Epidermal melanocyte (primary cell): Measurements from ENCODE around the gene SCG3.
"Not testable (repeated sequence)": the region's sequence is repeated elsewhere in the genome, so short reads cannot be mapped to it uniquely, and the experiment has no call there.

Experiments
- DNase-seq: peaks from one replicate; pipeline ENCODE4 v3.0.0; 2011; ENCODE audit warnings: low spot score; ENCODE audit not compliant: insufficient read length

Gene SCG3

DNA sequence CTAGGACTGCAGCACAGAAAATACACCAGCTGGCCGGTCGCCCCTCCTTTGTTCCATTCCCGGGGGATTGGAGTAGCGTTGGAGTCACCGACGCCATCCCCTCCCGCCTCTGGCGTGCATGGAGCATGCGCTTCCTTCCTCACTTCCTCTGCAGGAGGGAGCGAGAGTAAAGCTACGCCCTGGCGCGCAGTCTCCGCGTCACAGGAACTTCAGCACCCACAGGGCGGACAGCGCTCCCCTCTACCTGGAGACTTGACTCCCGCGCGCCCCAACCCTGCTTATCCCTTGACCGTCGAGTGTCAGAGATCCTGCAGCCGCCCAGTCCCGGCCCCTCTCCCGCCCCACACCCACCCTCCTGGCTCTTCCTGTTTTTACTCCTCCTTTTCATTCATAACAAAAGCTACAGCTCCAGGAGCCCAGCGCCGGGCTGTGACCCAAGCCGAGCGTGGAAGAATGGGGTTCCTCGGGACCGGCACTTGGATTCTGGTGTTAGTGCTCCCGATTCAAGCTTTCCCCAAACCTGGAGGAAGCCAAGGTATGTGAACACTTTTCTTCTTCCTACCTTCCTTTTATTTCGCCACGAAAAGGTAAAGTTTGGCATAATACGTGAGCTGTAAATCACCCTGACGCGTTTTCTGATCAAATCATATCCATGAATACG, at the start of gene SCG3:
Gene SCG3 (plus strand): TSS at position 201 of the 661 bp plus-strand sequence. CDS start 253 bp downstream, at position 454.
- no peak for DNase-seq

DNA sequence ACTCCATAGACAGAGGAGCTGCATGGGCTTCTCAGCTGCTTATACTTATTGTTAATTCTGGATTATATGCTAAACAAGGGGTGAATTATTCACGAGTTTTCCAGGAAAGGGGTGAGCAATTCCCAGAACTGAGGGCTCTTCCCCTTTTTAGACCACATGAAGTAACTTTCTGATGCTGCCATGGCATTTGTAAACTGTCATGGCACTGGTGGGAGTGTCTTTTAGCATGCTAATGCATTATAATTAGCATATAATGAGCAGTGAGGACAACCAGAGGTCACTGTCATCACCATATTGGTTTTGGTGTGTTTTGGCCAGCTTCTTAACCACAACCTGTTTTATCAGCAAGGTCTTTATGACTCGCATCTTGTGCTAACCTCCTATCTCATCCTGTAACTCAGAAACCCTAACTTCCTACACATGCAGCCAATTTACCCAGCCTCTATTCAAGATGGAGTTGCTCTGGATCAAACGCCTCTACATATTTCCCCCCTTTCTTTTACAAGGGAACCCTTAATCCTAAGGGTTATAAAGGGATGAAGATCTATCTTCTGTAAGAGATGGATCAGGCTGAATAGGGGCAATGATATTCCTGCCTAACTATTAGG, 46.6 kb upstream of the SCG3 start:
- DNase-seq = no peak

DNA sequence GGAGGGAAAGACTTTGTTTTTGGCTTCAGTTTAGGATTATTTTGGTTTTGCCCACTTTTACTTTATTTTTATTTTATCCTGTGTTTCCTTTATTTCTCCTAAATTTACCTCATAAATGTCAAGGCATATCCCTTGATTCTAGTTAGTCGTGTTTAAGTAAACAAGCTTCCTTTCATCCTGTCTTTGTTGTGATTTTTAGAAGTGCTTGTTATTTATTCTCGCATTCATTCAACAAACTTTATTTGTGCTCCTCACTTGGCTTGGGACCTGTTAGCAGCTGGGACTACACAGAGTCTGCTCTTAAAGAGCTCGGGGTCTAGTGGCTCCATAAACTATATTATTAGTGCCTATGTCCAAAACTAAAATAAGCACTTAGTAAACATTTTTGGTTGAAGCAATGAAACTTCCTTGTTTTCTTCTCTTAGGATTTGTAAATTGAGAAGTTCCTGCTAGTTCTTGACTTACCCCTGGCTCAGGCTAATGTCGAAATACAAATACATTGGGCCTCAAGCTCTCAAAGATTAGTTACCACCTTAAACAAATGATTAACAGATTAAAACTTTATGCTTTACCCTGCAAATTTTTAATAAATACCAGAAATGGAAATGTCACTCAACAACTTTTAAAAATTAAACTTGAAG, 39.7 kb upstream of the SCG3 start:
- no peak for DNase-seq

DNA sequence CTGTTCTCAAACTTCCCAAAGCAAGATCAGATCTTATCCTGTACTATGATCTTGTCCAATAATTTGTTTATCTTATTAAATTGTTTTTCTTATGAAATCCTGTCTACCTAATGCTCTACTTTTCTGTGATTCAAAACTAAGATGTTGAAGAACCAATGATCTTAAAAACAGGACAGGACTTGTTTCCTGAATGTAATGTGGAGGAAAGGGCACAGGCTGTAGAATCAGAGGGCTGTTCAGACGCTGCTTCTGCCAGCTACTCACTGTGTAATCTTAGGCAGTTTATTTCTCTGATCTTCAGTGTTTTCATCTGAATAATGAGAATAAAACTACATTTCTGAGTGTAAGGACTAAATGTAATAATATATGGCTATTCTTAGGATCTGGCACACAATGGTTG, 38.6 kb upstream of the SCG3 start:
- DNase-seq = no peak

DNA sequence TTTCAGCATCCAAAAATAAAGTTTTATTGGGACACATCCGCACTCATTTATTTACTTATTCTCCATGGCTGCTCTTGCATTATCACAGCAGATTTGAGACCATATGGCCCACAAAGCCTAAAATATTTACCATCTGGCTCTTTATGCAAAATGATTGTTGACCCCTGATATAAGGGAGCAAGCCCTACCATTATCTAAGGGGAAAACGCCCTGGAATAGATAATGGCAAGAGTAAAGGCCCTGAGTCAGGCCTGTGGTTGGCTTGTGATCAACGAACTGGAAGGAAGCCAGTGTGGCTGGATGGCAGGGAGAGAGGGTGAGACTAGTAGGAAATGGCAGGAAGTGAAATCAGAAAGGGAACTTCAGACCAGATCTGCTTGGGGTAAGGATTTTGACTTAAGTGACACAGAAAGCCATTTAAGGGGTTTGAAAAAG, 34.2 kb upstream of the SCG3 start:
- DNase-seq = no peak

DNA sequence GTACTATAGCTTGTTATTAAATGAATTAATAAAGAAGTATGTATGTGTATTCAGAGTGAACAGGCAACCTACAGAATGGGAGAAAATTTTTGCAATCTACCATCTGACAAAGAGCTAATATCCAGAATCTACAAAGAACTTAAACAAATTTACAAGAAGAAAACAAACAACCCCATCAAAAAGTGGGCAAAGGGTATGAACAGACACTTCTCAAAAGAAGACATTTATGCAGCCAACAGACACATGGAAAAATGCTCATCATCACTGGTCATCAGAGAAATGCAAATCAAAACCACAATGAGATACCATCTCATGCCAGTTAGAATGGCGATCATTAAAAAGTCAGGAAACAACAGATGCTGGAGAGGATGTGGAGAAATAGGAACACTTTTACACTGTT, 33.2 kb upstream of the SCG3 start:
- DNase-seq = not testable (repeated sequence)

DNA sequence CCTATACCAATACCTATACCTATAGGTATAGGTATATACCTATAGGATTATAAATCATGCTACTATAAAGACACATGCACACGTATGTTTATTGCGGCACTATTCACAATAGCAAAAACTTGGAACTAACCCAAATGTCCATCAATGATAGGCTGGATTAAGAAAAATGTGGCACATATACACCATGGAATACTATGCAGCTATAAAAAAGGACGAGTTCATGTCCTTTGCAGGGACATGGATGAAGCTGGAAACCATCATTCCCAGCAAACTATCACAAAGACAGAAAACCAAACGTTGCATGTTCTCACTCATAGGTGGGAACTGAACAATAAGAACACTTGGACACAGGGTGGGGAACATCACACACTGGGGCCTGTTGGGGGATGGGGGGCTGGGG, 32.7 kb upstream of the SCG3 start:
- not testable (repeated sequence) for DNase-seq

DNA sequence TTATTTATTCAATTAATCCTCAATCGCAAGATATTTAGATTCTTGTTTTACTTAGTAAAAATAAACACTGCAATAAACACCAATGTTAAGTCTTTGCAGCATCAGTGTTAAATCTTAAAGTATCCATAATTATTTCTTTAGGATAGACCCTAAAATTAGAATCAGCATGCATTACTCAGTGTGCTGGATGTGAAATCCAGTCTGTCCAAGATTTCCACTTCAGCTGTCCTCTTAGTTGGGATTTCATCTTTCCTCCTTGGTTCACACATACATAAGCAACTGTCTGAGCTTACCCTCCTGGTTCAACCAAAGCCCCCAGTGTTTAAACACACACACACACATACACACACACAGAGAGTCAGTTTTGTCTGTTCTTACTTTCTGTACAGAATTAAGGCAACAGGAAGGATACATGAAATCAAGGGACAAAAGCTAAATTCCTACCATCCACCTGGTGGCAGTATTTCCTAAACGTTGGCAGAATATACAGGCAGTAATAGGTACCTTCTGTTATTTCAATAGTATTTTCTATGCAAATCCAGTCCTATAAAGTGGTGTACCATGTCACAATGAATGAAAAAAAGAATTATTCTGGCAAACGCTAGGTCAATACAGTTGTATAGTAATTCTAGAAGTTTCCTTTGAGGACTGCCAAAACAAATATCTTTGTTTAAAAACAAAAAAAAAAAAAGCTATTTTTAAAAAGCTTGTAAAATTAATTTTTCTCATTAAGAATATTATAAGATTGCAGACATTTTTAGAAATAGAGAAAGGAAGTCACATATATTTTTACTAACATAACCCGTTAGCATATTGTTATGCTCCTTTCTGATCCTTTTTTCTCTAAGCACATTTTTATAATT, 31.4 kb upstream of the SCG3 start:
- peak; percentile 71 for DNase-seq

DNA sequence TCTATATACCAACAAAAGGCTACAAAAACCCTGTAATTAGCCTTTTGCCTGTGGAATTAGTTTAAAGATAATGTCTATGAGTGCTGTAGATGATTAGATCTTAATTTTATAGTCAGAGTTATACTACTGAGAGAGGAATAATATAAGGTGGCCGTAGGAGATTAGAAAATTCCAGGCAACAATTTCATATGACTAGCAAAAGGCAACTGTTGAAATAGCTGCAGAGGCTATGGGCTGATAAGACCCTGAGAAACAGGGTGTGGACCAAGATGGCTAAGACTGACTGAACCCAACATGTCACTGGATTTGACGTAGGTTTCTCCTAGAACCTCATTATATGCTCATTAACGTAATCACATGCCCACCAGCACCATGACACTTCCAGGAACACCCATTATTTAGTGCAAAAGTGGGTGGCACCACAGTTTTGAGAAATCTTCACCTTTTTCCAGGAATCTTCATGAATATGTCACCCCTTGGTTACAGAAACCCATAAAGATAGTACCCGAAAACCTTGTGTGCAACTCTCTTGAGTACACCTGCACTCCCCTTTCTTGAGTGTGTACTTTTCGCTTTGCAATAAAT, 29.1 kb upstream of the SCG3 start:
- DNase-seq = no peak

DNA sequence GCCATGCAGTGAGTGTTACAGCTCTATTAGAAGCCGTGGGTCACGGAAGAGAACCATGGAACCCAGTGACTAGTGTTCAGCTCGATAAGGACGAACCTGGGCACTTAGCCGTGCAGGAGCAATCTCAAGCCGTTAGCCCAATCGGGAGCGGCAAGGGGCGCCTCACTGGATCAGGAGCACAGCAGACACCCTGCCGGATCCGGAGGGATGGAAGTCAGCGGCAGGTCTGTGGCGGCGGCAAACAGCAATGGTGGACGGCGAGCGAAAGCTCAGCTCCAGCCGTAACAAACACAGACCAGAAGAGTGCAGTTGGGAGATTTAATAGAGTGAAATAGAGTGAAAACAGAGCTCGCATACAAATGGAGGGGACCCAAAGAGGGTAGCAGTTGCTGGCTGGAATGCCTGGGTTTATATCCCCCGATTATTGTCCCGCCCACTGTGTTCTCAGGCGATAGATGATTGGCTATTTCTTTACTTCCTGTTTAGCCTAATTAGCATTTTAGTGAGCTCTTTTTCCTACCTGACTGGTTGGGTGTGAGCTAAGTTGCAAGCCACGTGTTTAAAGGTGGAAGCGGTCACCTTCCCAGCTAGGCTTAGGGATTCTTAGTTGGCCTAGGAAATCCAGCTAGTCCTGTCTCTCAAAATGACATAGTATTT, 25.8 kb upstream of the SCG3 start:
- DNase-seq = not testable (repeated sequence)

DNA sequence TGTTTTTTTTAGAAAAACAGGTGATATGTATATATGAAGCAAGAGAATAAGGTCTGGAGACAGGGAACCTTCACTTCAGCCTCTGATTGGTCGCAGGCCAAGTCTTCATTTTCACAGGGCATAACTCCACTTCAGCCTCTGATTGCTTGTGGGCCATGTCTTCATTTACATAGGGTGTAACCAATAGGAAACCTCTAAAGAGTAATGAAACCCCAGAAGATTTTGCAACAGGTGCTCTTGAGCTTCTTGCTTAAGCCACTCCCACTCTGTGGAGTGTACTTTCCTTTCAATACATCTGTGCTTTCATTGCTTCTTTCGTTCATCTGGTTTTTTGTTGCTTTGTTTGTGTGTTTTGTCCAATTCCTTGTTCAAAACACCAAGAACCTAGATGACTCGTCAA, 22.6 kb upstream of the SCG3 start:
- DNase-seq = no peak

DNA sequence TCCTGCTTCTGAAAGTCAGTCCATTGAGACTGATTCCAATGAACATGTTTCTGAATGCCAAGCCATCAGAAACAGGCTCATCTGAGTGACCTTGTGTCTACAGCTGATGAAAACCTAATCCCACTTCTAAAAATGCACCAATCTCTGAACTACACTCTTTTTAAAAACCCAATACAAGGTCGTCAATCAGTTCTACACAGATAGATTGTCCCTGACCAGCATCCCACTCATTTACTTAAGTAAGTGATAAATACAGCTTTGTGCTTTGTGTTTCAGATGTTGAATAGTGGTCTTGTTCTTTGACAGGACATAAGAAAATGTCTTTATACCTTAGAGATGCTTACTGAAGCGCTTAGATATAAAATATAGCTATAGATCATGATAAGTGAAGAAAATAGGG, 20.2 kb upstream of the SCG3 start:
- no peak for DNase-seq

DNA sequence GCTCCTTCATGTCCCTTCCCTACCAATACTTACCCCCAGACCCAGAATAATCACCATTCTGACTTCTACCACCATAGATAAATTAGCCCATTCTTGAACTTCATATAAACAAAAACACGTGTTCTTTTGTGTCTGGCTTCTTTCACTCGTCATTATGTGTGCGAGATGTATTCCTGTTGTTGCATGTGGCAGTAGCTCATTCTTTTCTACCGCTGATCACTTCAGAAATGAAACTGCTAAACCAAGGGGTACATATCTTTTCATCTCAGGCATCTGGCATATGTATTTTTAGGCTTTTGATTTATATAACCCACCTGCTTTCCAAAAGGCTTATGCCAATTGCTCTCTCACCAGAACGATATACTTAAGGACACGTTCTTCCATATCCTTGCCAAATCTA, 13.8 kb upstream of the SCG3 start:
- no peak for DNase-seq

DNA sequence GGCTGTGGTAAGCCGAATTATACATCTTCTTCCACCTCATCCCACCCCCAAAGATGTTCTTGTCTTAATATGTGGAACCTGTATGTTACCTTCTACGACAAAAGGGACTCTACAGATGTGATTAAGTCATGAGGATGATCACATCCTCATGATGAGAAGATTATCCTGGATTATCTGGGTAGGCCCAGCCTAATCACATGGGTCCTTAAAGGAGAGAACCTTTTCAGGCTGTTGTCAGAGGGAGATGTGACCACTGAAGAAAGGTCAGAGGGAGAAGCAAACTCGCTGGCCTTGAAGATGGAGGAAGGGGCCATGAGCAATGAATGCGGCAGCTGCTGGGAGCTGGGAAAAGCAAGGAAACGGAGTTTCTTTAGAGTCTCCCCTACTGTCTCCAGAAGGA, 12.9 kb upstream of the SCG3 start:
- DNase-seq = no peak

DNA sequence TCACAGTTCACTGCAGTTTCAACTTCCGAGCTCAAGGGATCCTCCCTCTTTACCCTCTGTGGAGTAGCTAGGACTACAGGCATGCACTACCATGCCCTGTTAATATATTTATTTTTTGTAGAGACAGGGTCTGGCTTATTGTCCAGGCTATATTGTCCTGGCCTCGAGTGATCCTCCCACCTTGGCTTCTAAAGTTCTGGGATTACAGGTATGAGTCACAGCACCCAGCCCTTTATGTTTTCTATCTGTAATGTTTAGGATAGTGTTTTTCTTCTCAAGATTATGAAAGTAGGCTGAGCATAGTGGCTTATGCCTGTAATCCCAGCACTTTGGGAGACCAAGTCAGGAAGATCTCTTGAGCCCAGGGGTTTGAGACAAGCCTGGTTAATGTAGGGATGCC, 11.9 kb upstream of the SCG3 start:
- DNase-seq = no peak

DNA sequence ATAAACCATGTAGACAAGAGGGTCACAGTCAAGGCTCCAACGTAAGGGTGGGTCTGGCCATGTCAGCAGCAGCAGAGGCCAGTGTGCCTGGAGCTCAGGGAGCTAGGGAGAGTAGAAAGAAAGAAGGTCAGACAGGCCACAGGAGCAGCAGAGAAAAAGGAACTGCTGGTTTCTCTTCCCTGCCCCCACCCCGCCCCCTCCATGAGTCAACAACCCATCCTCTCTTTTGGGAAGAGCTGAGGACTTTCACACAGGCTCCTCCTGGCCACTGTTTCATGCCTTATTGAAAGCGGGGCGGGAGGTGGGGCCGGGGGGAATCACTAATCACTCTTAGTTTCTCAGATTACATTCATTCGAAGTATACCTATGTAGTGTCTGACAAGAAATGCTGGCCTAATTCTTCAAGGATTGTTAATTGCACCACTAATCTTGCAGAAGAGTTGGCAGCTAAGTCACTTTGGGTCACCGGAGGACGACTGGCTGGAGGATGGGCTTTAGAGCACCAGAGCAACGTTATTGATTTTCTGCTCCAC, 9.1 kb upstream of the SCG3 start:
- DNase-seq = no peak

DNA sequence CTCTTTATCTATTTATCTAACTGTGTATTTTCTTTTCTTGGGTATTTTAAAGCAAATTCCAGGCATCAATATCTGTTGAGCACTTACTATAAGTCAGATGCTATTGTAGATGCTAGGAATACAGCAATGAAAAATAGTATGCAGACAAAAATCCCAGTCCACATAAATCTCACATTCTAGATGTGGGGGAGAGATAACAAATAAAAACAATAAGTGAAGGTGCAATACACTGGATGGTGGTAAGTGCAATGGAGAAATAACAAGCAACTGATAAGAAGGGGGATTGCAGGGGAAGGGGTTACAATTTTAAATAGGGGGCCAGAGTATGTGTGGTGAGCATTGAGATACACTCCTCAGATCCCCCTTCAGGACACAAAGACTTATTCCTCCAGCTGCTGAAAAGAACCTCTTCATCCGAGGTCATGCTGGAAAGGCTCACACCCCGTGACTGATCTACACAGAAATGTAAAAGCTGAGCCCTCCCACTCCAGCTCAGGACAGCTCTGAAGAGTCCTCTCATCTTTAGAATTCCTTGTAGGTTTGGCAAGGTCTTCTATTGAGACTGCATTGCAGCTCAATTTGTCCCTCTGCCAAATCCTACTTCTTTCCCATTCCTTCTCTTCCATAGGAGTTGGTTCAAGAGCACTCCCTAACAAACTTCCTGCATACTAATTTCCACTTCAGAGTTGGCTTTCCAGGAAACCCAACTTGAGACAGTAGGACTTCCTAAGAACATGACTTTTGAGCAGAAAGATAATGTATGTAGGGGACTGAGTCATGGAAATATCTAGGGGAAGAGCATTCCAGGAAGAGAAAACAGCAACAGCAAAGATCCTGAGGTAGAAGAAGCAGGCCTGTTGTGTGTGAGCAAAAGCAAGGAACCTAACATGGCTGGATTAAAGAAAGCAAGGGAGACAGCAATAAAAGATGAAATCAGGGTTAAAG, 8.1 kb upstream of the SCG3 start:
- no peak for DNase-seq

DNA sequence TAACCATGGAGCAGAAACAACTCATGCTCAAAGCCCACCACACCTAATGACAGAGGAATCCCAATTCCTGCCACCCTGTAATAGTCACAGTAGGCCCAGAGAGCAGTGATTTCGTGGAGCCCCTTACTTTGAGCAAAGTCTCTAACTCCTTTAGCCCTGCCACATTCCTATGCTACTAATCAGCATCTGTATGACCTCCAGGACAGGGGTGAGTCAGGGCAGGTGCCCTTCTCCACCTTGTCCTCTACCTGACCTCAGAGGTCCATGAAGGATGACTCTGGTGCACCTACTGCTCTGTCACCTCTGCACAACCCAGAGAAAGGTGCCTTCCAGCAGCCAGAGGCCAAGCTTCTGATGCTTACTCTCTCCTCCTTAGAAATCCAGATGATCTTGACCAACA, 6.1 kb upstream of the SCG3 start:
- no peak for DNase-seq

DNA sequence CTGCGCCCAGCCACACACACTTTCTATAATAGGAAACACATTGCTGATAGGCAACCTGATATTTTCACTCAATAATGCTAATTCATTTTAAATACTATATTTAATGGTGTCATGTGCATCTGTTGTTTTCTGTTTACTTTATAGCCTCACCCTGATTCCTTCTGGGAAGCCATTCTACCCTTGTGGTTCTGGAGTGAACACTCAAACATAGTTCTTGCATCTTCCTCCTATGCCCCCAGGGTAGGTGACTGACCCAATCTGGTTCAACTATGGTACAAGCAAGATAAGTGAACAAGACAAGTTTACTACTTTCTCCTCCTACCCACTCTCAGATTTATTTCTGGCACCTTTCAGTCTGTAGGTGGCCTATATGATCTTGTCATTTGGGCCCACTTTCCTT, 4.3 kb upstream of the SCG3 start:
- no peak for DNase-seq

DNA sequence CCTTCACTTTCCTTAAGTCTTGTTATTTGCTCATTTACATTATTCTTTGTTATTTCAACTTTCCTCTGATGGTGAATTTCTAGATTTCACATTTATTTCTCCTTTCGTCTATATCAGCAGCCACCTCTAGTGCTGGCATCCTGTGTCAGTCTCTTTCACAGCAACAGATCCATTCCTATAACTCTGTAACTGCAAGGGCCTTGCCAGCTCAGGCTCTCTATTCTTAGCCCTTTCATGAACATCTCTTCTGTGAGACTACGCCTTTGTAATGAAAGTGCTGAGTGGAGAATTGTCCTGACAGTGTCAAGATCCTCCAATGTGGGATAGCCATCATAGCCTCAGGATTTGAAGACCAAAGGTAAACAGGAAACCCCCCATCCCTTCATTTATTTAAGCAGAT, 3.9 kb upstream of the SCG3 start:
- no peak for DNase-seq
